Activated T-helper 1 cell treated with anti-CD3 and anti-CD28 coated beads, Interleukin-2, amount 50 U/mL, for 16 hours (primary cell): ENCODE data around the gene VPS26C.

Source experiments
- DNase-seq, 2 donors: peaks; one replicate each; pipeline ENCODE4 v3.0.0-alpha.2; 2020; ENCODE audit warnings: low read depth in 1 of 2, low spot score in 1 of 2

Gene VPS26C

DNA sequence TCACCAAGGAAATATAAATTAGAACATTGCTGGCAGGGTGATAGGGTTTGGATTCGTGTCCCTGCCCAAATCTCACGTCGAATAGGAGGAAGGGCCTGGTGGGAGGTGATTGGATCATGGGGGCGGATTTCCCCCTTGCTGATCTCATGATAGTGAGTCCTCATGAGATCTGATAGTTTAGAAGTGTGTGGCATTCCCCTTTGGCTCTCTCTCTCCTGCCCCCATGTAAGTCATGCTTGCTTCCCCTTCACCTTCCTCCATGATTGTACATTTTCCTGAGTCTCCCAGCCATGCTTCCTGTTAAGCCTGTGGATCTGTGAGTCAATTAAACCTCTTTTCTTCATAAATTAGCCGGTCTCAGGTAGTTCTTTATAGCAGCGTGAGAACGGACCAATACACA lies 60.6 kb downstream of the VPS26C start:
- DNase-seq = no peak

DNA sequence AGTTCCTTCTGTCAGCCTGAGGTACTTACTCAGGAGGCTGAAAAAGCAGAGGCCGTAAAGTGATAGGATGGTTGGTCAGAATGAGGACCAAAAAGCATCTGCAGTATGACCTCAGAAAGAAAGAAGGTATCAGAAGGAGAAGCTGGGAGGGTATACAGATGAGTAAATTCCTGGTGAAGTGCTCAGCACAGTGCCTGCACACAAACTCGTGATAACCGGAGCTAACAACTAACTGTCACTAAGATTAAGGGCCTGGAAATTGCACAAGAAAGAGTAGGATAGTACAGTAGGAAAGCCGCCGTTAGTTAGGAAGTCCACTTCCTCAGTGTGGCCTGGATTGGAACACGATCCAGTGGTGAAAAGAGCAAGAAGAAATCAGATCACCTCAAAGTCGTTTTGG lies 62.6 kb downstream of the VPS26C start:
- DNase-seq = no peak

DNA sequence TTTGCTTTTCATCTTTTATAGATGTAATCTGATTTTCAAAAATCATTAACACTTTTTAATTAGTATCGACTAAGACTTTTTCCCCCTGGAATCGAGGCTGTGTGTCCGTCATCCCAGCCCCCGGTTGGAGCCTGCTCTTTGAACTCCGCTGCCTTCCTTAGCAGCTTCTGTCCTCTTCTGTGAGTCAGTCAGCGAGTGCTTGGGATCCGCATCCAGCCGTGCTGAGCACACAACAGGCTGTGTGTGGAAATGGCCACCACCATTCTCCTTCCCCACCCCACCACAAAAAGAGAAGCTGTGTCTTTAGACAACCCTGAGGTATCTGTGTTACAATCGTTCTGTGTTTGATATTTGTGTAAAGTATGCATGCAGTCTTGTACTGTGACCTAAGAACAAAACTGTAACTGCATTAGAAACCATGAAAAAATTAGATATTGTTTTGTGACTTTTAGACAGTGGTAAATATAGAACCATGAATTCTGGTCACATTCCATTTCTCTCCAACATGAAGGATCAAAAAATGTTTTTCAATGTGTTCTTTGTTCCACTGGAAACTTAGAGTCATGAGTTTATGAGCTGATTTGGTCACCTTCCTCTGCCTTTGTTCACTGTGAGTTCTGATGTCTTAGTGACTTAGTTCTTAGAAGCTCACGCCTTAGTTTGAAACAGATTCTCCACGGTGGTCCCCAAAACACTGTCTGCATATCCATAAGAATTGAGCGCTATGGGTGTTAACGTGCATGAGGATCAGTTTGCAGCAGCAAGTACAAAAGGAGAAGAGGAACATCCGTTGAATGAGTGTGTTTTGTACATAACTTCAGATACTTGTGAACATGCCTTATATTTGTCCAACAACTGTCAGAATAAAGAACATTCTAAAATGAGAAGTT lies 64.7 kb downstream of the VPS26C start:
- no peak for DNase-seq

DNA sequence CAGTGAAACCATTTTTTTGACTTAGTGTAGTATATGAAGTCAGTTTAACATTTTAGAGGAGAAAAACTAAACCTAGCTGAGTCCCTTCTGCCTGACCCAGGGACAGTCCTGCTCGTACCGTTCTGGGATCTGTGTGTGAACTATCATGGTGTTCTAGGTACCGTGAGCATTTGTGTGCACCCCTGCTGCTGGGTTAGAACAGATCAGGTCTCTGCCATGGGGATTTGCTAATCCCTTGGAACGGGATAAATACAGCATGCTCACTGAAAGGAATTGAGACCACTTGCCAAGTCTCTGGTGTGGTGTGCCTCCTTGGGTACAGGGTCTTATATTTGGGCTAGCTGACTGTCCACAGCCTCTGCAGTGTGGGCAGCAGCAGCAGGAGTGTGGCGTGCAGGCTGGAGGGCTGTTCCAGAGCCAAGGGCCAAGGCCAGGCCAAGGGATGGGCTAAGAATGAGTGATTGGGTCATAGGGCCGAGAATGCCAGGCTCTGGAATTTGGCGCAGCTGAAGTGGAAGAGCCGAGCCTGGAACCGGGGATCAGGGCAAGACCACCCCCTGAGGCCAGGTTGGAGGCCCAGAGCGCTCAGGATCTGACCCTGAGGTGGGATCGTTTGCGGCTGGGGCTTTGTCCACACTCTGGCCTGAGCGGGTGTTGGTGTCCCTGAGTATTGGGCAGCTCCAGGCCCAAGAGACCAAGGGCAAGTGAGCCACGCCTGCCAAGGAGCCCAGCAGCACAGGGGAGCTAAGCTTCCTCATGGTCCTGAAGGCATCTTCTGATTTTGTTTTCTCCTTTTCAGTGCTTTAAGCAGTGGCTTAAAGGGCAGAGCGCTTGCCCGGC lies 66.3 kb downstream of the VPS26C start:
- DNase-seq = no peak

DNA sequence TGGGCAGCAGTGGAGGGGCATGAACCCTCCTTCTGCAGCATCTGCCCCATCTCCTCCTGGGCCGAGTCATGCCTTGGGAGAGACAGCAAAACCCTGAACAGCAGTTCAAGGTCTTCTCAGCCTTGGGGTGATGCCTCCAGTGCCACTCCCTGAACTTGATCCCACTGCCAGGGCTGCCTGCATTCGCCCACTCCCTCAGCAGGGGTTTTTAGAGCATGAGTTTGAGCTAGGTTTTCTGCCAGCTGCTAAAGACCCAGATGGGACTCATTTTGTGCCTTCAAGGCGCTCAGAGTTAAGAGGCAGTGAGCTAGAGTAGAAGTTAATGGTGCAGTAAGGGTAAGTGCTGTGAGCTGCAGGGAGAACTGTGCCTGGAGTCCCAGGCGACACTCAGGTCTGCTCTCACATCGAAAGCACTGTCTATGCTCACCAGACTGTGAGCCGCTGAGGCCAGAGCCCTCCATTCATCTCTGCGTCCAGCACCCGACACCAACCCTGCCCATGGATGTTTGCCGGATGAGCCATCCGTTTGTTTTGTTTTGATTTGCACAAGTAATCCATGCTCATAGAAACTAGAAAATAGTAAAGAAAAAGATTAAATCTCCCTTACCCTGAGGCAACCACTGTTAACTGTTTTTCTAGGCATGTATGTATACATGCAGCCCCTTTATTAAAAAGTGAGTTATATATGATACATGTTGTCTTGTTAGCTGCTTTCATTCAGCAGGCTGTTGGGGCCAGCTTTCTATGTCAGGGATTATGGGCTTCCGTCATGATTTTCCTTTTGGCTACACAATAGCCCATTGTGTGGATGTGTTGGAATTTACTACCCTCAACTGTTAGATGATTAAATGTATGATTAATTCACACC lies 67.8 kb downstream of the VPS26C start:
- no peak for DNase-seq

DNA sequence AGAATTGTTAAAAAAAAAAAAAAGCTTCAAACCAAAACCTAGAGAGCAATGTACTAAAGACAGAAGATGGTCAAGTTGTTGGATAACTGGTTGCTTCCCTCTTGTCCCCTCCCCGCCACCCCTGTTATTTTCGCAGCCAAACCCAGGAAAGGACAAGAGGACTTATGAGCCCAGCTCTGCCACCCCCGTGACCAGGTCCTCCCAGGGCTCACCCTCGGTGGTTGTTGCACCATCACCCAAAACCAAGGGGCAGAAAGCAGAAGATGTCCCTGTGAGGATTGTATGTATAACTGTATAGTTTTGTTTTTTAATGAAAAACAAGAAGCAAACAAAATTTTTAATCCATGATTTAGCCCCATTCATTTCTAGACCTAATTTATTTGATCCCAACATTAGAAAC lies 69.4 kb downstream of the VPS26C start:
- no peak for DNase-seq

DNA sequence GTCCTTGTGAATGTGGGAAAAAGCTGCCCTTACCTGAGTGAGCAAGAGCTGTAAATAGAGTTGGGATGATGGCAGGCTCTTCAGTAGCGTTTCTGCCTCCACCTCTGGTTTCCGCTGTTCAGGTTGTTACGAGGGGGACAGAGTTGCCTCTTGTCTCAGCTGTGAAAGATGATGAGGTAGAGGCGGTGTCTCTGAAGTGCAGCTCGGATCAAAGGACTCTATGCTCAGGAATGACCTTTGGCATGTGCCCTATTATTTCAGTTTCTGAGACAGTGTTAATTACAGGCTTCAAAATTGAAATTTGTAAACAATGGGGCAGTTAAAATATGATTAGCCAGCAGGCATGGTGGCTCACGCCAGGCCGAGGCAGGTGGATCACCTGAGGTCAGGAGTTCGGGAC lies 70.3 kb downstream of the VPS26C start:
- DNase-seq = no peak

DNA sequence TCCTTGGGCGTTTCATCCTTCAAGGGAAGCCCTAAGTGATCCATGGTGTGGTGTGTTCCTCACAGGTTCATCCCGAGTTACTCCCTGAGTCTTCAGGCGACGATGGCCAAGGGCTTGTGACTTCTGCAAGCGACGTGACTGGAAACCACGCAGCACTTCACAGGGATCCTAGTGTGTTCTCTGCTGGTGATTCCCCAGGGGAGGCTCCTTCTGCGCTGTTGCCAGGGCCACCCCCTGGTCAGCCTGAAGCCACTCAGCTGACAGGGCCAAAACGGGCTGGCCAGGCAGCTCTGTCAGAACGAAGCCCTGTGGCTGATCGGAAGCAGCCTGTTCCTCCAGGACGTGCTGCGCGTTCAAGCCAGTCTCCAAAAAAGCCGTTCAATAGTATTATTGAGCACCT lies 71.5 kb downstream of the VPS26C start:
- DNase-seq = no peak

DNA sequence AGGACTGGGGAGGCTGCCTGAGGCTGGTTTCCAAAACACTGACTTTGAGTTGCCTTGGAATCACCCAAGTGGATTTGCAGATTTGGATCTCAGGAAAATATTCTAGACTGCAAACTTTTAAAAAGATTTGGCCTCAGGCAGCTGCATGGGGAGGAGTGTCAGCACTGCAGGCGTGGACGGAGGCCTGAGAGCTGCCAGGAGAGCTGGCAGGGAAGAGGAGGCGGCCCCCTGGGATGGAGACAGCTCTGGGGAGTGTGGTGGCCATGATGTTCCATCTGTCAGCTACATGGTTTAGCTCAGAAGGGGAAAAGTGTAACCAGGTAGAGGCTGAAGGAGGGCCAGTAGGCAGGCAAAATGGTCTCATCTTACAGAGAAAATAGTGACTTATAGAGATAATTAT lies 72.1 kb downstream of the VPS26C start:
- no peak for DNase-seq

DNA sequence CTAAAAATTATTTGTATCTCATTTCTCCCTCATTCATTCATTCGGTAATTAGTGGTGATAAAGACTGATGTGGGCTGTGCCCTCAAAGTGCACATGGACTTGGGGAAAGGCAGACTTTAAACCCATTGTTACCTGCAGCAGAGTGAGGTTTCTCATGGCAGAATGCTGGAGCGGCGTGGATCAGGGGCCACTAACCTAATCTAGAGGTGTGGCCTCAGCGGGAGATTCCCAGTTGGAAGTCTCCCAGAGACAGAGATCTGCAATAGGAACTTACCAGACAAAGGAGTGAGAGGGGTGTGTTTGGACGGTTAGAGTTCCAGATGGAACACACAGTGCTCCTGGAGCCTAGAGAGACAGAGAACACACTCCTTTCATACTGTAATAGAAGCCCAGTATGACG lies 73.5 kb downstream of the VPS26C start:
- no peak for DNase-seq

DNA sequence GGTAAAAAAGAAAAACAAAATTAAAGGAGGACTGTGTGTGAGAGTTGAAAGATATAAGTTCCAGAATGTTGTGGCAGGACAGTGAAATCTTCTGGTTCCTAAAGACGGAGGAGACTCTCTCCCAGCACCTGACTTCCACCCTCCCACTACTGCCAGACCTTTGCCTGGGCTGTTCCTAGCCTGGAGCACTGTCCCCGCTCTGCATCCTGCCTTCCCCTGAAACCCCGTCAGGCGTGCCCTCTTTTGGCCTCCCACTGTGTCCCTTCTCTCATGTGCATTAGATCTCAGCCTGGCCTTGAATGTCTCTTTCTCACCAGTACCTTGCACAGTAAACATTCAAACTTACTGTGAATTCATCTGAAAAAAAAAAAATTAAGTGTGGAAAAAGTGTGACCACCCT lies 74.1 kb downstream of the VPS26C start:
- DNase-seq = no peak

DNA sequence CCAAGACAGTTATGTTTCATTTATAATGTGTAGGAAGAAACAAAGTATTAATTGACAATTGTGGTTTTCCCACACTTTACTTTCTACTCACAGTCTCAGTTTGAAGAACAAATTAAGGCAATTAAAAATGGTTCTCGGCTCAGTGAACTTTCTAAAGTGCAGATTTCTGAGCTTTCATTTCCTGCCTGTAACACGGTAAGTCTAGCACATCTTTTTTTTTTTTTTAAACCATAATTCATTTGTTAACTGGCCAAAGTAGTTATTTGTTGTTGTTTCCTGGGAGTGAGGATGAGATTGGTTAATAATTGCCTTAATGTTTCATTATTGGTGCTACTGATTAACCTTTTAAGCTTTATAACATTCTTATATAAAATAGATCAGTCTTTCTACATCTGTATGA lies 75.1 kb downstream of the VPS26C start:
- no peak for DNase-seq

DNA sequence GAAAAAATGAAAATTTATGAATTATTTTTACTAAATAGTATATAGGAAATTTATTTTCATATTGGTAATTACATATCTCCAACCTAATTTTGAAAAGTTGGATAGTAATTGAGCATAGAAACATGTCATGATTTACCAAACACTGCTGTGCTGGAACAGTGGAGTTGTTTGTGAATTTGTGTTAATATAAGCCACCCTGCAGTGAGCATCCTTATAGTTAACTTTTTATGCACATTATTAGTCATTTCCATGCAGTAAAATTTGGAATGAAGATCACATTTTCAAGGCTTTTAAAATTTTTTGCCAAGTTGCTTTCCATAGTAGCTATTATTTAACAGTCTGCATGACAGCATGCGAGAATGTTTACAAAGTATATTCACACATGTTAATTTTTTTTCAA lies 78.3 kb downstream of the VPS26C start:
- no peak for DNase-seq

DNA sequence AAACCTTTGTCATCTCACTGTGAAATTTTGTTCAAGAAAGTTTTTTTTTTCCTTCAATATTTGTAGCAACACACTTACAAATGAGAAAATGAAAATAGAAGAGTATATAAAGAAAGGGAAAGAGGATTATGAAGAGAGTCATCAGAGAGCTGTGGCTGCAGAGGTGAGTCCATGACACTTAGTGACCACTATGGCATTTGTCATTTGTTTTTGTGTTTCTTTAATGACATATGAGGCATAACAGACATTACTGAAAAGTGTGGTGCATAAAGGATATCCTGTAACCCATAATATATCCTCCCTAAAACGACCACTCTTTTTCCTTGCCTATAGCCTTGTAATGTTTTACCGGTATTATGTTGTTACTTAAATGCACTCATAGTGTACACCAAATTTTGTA lies 80.2 kb downstream of the VPS26C start:
- DNase-seq = no peak

DNA sequence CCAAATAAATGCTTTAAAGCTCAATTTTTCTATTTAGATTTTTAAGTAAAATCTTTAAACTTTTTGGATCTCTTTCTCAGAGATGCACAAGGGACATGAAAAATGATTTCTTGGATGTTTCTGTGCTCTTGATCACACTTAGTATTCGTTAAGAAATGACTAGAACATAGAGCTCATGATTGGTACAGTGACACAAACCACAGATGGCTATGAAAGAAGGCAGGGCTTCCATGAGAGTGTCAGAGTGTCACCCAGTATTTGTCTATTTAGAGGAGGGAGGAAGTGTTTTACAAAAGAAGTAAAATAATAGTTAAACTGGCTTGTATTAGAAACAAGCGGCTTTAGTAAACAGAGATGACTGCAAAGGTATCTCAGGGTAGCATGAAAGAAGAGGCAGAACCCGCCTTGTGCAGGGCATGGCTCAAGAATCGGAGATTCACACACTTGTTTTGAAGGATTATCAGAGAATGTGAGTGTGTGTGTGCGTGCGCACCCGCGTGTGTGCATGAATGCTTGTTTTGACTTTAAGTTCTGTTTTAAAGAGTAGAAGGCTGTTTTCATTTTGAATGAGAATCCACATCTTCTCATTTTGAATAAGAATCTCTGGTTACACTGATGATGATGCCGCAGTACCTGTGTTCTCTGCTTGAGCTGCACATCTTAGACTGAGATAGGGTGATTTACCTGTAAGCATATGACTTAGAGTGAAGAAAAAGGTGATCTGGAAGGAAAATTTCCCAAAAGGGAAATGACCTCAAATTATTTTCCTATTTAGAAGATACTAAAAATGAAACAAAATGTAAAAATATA lies 82.1 kb downstream of the VPS26C start:
- no peak for DNase-seq

DNA sequence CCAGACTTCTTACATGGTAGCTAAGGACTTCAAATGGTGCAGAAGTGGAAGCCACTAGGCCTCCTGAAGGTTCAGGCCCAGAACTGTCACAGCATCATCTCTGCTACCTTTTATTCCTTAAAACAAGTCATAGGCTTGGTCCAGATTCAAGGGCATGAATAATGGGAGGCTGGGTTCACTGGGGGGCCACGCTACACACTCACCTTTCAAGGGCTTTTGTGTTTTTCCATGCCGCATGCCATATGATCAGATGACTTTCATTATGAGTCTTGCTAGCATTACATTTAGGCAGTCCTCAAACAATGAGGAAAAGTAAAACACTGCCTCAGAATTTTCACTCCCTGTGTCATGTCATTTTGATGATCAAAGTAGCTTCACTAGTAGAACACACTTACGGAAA lies 83.4 kb downstream of the VPS26C start:
- DNase-seq = no peak

DNA sequence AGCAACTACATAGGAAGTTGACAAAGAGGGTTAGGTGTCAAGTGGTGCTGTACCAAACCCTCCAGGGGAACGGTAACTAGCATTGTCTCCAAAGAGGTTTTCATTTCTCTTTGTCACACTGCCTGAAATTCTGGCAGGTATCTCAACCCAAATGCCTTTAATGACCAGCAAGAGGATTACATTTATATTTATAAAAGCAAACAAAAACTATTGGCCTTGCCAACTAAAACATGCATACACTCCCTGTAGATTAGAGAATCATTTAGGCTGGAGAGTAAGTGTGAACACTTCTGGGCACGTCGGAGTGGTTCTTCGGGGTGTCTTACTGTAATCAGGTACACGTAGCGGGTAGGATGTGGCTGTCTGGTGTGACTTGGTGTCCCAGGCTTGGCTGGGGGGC lies 84.9 kb downstream of the VPS26C start:
- DNase-seq = no peak

DNA sequence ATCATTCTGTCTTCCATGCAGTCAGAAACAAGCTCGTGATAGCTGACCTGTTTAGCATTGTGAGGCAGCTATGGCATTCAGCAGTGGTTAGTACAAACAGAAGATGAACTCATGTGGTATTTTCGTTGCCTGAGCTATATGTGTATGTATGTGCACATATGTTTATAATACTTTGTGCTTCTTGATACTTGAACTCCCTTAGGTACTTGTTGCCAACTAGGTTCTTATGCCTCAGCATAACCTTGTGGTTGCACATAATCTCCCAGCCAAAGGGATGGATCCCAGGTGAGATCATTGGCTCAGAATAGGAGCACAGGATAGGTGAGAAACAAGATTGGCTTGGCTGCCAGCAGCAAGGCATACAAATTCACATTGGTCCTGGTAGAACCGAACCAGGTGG lies 86.1 kb downstream of the VPS26C start:
- no peak for DNase-seq

DNA sequence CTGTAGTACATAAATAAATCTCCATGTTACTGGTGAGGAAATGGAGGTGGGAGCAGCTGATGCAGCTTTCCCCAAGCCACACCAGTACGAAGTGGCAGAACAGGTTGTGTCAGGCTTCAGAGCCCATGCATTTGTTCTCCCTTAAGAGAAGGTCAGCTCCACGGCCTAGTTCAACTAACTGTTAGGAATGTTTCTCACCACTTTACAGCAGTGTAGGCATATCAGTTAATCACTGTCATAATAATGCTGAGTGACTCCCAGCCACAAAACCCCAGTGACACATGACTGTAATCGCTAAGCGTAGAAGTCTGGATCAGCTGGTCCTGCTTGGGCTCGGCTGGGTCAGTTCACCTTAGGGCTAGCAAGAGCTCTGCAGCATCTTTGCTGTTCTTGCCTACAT lies 90.4 kb downstream of the VPS26C start:
- no peak for DNase-seq
